MM.1S (cell line): ENCODE data around the gene PACS2.

Source experiments
- EZH2 ChIP-seq: fragments of 300-600 bp; sonication (generic); optimal IDR thresholded peaks from 2 replicates; pipeline ENCODE3; 2017; ENCODE audit warnings: low read depth, mild to moderate bottlenecking, antibody characterized with exemption, low read length, mixed read lengths
- EZH2phosphoT487 ChIP-seq: fragments of 300-600 bp; sonication (generic); IDR thresholded peaks from 2 replicates; pipeline ENCODE4 v1.6.1; 2018; ENCODE audit warnings: antibody characterized with exemption, low read length
- TF ChIP-seq, protein P1 (sequence below): fragments of 300-600 bp; sonication (generic); IDR thresholded peaks from 2 replicates; pipeline ENCODE4 v1.5.1; 2016; ENCODE audit warnings: antibody characterized with exemption, low read length, mixed read lengths

DNA sequence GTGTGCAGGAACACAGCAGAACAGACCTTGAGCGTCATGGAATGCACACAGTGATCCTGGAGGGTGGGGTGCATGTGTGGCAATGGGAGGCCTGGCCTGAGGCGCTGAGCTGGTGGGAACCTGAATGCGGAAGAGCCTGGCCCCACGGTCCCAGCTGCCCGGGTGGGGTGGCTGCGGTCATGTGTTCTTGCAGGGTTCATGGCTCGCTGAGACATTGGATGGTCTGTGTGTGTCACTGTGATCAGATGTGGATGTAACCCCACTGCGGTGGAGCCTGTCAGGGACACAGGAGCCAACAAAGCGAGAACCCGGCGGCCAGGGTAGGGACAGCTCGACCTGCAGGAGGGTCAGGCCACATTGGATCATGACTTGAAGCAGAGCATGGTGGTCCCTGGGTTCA lies 128.3 kb downstream of the PACS2 start:
- TF ChIP-seq EZH2 (no peak), EZH2phosphoT487 (no peak)
- TF ChIP-seq, protein P1, sequence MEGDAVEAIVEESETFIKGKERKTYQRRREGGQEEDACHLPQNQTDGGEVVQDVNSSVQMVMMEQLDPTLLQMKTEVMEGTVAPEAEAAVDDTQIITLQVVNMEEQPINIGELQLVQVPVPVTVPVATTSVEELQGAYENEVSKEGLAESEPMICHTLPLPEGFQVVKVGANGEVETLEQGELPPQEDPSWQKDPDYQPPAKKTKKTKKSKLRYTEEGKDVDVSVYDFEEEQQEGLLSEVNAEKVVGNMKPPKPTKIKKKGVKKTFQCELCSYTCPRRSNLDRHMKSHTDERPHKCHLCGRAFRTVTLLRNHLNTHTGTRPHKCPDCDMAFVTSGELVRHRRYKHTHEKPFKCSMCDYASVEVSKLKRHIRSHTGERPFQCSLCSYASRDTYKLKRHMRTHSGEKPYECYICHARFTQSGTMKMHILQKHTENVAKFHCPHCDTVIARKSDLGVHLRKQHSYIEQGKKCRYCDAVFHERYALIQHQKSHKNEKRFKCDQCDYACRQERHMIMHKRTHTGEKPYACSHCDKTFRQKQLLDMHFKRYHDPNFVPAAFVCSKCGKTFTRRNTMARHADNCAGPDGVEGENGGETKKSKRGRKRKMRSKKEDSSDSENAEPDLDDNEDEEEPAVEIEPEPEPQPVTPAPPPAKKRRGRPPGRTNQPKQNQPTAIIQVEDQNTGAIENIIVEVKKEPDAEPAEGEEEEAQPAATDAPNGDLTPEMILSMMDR = no peak
